ENCODE measurements around the gene AIG1. TPM values are rescaled to one million over a fixed set of nuclear protein-coding genes. Genes with fewer than 3 reads are reported as not detected.

Gene AIG1
- total RNA-seq, 1 donor from 2014 or later, result 81.4 TPM

GRCh38 chr6:143195349-143195845 lies 134.7 kb downstream of the AIG1 start:
- DNase-seq (ENCODE audit: low spot score), result no peak

GRCh38 chr6:143196525-143197225 lies 136.0 kb downstream of the AIG1 start:
- DNase-seq (ENCODE audit: low spot score), result no peak

- no peak for DNase-seq (ENCODE audit: low spot score)
These were observed 136.7 kb downstream of the AIG1 start for GRCh38 chr6:143197377-143197776.

GRCh38 chr6:143198312-143198711 lies 137.6 kb downstream of the AIG1 start:
- no peak for DNase-seq (ENCODE audit: low spot score)

GRCh38 chr6:143199291-143199690 lies 138.6 kb downstream of the AIG1 start:
- no peak for DNase-seq (ENCODE audit: low spot score)

- DNase-seq (ENCODE audit: low spot score), result no peak
These were observed 139.6 kb downstream of the AIG1 start for GRCh38 chr6:143200167-143200770.

- no peak for DNase-seq (ENCODE audit: low spot score)
These were observed 143.4 kb downstream of the AIG1 start for GRCh38 chr6:143204045-143204444.

- DNase-seq (ENCODE audit: low spot score), result no peak
These were observed 144.4 kb downstream of the AIG1 start for GRCh38 chr6:143205131-143205535.

- DNase-seq (ENCODE audit: low spot score), result no peak
These were observed 144.9 kb downstream of the AIG1 start for GRCh38 chr6:143205585-143205984.

- DNase-seq (ENCODE audit: low spot score), result no peak
These were observed 145.3 kb downstream of the AIG1 start for GRCh38 chr6:143205991-143206390.

GRCh38 chr6:143206550-143206949 lies 145.9 kb downstream of the AIG1 start:
- no peak for DNase-seq (ENCODE audit: low spot score)

- DNase-seq (ENCODE audit: low spot score), result no peak
These were observed 149.7 kb downstream of the AIG1 start for GRCh38 chr6:143210420-143210819.

- DNase-seq (ENCODE audit: low spot score), result no peak
These were observed 153.2 kb downstream of the AIG1 start for GRCh38 chr6:143213859-143214376.

- no peak for DNase-seq (ENCODE audit: low spot score)
These were observed 154.7 kb downstream of the AIG1 start for GRCh38 chr6:143215363-143215762.

GRCh38 chr6:143215771-143216170 lies 155.1 kb downstream of the AIG1 start:
- DNase-seq (ENCODE audit: low spot score), result no peak

GRCh38 chr6:143218233-143218632 lies 157.5 kb downstream of the AIG1 start:
- DNase-seq (ENCODE audit: low spot score), result no peak

GRCh38 chr6:143221698-143222097 lies 161.0 kb downstream of the AIG1 start:
- DNase-seq (ENCODE audit: low spot score), result no peak

GRCh38 chr6:143222310-143222709 lies 161.6 kb downstream of the AIG1 start:
- DNase-seq (ENCODE audit: low spot score), result no peak

GRCh38 chr6:143222801-143223231 lies 162.1 kb downstream of the AIG1 start:
- no peak for DNase-seq (ENCODE audit: low spot score)

GRCh38 chr6:143223895-143224294 lies 163.2 kb downstream of the AIG1 start:
- DNase-seq (ENCODE audit: low spot score), result peak; percentile 86

GRCh38 chr6:143224516-143224915 lies 163.8 kb downstream of the AIG1 start:
- no peak for DNase-seq (ENCODE audit: low spot score)

- DNase-seq (ENCODE audit: low spot score), result no peak
These were observed 165.2 kb downstream of the AIG1 start for GRCh38 chr6:143225929-143226328.

GRCh38 chr6:143227675-143228074 lies 167.0 kb downstream of the AIG1 start:
- no peak for DNase-seq (ENCODE audit: low spot score)

Data from mucosa of gallbladder (tissue), 1 donor.